ENCODE measurements around the gene CDS1. TPM values are rescaled to one million over a fixed set of nuclear protein-coding genes. Genes with fewer than 3 reads are reported as not detected.
"Not testable (repeated sequence)": the region's sequence is repeated elsewhere in the genome, so short reads cannot be mapped to it uniquely, and the experiment has no call there.

The CDS1 gene
- 18.8 and 18.9 TPM in 2 replicates for total RNA-seq

DNA sequence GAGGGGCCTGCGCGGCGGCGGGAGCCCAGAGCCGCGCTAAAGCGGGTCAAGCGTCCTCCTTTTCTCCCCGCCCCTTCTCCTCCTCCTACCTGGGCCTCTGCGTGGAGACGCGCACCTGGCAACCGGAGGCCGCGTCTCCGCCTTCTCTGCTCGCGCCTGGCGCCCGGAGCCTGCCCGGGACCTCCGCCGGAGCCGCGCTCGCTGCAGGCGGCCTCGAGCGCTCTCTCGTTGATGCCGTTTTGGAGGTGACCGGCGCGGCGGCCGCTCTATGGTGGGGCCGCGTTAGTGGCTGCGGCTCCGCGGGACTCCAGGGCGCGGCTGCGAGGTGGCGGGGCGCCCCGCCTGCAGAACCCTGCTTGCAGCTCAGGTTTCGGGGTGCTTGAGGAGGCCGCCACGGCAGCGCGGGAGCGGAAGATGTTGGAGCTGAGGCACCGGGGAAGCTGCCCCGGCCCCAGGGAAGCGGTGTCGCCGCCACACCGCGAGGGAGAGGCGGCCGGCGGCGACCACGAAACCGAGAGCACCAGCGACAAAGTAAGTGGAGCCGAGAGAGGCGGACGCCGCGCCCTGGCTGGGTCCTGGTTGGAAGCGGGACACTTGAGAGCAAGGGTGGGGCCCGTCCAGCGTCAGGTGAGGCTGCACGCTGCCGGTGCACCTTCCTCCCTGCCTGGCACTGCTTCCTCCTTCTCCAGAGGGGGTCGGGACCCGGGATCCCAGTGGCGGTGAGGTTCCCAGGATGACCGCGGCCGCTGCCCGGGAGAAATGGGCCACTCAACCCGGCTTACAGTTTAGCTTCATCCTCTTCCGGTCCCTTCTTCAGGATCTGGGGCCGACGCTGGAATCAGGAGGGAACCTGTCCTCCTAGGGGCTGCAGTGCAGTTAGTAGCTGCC, at the start of gene CDS1:
CDS1 (plus strand) TSS at position 140 of the 888 bp plus-strand sequence; CDS start at position 415, 275 bp downstream.
- Histone ChIP-seq H3K27me3 (ENCODE audit: control insufficient read depth, insufficient read depth, low read length) (no peaks in the 10 kb centered on the region), H3K36me3 (ENCODE audit: control insufficient read depth, insufficient read depth, low read length) (no peaks in the 10 kb centered on the region), H3K4me3 (ENCODE audit: low read depth, low read length) (peak within 1 kb of the TSS; percentile 70)
- TF ChIP-seq CTCF (IDR thresholded peaks at IDR 0.05; ENCODE audit: insufficient read depth, low read length, poor library complexity, severe bottlenecking), result no peak
- DNase-seq (ENCODE audit: low read depth), result no peak

DNA sequence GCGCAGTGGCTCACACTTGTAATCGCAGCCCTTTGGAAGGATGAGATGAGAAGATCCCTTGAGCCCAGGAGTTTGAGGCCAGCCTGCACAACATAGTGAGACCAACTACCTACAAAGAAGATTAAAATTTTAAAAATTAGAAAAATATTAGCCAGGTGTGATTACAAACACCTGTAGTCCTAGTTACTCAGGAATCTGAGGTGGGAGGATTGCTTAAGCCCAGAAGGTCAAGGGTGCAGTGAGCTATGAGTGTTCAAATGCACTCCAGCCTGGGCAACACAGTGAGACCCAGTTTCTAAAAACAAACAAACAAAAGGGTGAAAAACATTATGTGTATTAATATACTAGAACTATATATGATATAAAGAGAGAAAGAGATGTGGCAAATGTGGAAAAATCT, 47.0 kb upstream of the CDS1 start:
- no peak for DNase-seq (ENCODE audit: low read depth)
- TF ChIP-seq CTCF (IDR thresholded peaks at IDR 0.05; ENCODE audit: insufficient read depth, low read length, poor library complexity, severe bottlenecking), result no peak
- H3K27me3 ChIP-seq (ENCODE audit: control insufficient read depth, insufficient read depth, low read length), result no peaks in the 10 kb centered on the region
- H3K4me3 ChIP-seq (ENCODE audit: low read depth, low read length), result no peak overlapping the region
- no peaks in the 10 kb centered on the region for H3K36me3 ChIP-seq (ENCODE audit: control insufficient read depth, insufficient read depth, low read length)

DNA sequence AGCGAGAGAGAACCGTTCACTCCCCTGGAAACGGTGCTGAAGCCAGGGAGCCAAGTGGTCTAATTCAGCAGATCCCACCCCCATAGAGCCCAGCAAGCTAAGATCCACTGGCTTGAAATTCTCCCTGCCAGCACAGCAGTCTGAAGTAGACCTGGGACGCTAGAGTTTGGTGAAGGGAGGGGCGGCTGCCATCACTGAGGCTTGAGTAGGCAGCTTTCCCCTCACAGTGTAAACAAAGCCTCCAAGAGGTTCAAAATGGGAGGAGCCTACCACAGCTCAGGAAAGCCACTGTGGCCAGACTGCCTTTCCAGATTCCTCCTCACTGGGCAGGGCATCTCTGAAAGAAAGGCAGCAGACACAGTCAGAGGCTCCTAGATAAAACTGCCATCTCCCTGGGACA, 37.8 kb upstream of the CDS1 start:
- H3K4me3 ChIP-seq (ENCODE audit: low read depth, low read length), result no peak overlapping the region
- TF ChIP-seq CTCF (IDR thresholded peaks at IDR 0.05; ENCODE audit: insufficient read depth, low read length, poor library complexity, severe bottlenecking), result no peak
- no peak for DNase-seq (ENCODE audit: low read depth)
- H3K27me3 ChIP-seq (ENCODE audit: control insufficient read depth, insufficient read depth, low read length), result no peaks in the 10 kb centered on the region
- no peaks in the 10 kb centered on the region for H3K36me3 ChIP-seq (ENCODE audit: control insufficient read depth, insufficient read depth, low read length)

DNA sequence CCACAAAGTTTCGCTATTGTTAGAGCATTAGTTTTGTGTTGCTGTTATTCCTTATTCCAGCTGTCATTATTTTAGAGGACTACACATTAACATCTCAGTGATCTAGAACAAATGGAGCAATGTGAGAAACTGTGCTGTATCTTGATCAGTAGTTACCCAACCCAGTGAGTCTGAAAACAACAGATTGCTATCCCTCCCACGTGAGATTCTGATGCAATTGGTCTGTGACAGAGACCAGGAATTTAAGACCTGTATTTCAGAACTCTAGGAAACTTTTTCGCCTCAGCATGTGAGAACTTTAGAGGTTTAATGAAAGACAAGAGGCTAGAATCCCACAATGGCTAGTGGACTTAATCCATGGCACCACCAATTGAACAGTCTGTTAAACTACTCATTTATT, 35.7 kb upstream of the CDS1 start:
- DNase-seq (ENCODE audit: low read depth), result no peak
- no peaks in the 10 kb centered on the region for H3K36me3 ChIP-seq (ENCODE audit: control insufficient read depth, insufficient read depth, low read length)
- TF ChIP-seq CTCF (IDR thresholded peaks at IDR 0.05; ENCODE audit: insufficient read depth, low read length, poor library complexity, severe bottlenecking), result no peak
- no peak overlapping the region for H3K4me3 ChIP-seq (ENCODE audit: low read depth, low read length)
- no peaks in the 10 kb centered on the region for H3K27me3 ChIP-seq (ENCODE audit: control insufficient read depth, insufficient read depth, low read length)

GRCh38 chr4:84549191-84549590, 33.7 kb upstream of the CDS1 start:
- not testable (repeated sequence) for H3K4me3 ChIP-seq (ENCODE audit: low read depth, low read length); H3K36me3 ChIP-seq (ENCODE audit: control insufficient read depth, insufficient read depth, low read length); DNase-seq (ENCODE audit: low read depth); H3K27me3 ChIP-seq (ENCODE audit: control insufficient read depth, insufficient read depth, low read length)

DNA sequence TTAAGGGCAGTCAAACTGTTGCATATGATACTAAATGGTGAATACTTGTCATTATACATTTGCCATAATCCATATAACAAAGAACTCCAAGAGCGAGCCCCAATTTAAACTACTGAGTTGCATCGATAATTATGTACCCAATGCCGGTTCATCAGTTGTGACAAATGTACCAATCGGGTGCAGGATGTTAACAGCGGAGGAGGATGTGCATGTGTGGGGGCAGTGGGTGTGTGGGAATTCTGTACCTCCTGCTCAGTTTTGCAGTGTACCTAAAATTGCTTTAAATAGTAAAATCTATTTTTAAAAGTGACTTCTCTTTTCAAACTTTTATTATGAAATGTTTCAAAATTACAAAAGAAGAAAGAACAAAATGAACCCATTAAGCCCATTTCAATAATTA, 20.8 kb upstream of the CDS1 start:
- H3K36me3 ChIP-seq (ENCODE audit: control insufficient read depth, insufficient read depth, low read length), result no peaks in the 10 kb centered on the region
- no peak overlapping the region for H3K4me3 ChIP-seq (ENCODE audit: low read depth, low read length)
- no peak for TF ChIP-seq CTCF (IDR thresholded peaks at IDR 0.05; ENCODE audit: insufficient read depth, low read length, poor library complexity, severe bottlenecking)
- no peak for DNase-seq (ENCODE audit: low read depth)
- H3K27me3 ChIP-seq (ENCODE audit: control insufficient read depth, insufficient read depth, low read length), result no peaks in the 10 kb centered on the region
